ENCODE measurements around the gene GTF2IRD1.
"Not testable (repeated sequence)": the region's sequence is repeated elsewhere in the genome, so short reads cannot be mapped to it uniquely, and the experiment has no call there.

DNA sequence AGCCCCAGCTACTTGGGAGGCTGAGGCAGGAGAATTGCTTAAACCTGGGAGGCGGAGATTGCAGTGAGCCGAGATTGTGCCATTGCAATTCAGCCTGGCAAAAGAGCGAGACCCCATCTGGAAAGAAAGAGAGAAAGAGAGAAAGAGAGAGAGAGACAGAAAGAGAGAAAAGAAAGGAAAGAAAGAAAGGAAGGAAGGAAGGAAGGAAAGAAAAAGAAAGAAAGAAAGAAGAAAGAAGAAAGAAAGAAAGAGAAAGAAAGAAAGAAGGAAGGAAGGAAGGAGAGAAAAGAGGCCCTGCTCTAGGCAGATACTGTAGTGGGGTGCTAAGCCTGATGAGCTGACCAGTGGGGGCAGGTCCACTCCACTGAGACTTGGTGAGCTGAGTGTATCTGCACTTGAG lies 13.6 kb upstream of the GTF2IRD1 start:
- not testable (repeated sequence) for TF ChIP-seq FOXP1 (CRISPR knock-in tag; IDR thresholded peaks at IDR 0.05; ENCODE audit: borderline replicate concordance); TP53 (CRISPR knock-in tag; IDR thresholded peaks at IDR 0.05); NR2C2 (CRISPR knock-in tag; IDR thresholded peaks at IDR 0.05); JUN (CRISPR knock-in tag; IDR thresholded peaks at IDR 0.05); NFE2L1 (CRISPR knock-in tag; IDR thresholded peaks at IDR 0.05); ZNF219 (CRISPR knock-in tag; IDR thresholded peaks at IDR 0.05; ENCODE audit: borderline replicate concordance); ZBTB21 (CRISPR knock-in tag; IDR thresholded peaks at IDR 0.05; ENCODE audit: borderline replicate concordance); ZNF232 (CRISPR knock-in tag; IDR thresholded peaks at IDR 0.05)
- TF ChIP-seq, protein P1, sequence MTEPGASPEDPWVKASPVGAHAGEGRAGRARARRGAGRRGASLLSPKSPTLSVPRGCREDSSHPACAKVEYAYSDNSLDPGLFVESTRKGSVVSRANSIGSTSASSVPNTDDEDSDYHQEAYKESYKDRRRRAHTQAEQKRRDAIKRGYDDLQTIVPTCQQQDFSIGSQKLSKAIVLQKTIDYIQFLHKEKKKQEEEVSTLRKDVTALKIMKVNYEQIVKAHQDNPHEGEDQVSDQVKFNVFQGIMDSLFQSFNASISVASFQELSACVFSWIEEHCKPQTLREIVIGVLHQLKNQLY (CRISPR knock-in tag; IDR thresholded peaks at IDR 0.05) = not testable (repeated sequence)
- TF ChIP-seq, protein P2, sequence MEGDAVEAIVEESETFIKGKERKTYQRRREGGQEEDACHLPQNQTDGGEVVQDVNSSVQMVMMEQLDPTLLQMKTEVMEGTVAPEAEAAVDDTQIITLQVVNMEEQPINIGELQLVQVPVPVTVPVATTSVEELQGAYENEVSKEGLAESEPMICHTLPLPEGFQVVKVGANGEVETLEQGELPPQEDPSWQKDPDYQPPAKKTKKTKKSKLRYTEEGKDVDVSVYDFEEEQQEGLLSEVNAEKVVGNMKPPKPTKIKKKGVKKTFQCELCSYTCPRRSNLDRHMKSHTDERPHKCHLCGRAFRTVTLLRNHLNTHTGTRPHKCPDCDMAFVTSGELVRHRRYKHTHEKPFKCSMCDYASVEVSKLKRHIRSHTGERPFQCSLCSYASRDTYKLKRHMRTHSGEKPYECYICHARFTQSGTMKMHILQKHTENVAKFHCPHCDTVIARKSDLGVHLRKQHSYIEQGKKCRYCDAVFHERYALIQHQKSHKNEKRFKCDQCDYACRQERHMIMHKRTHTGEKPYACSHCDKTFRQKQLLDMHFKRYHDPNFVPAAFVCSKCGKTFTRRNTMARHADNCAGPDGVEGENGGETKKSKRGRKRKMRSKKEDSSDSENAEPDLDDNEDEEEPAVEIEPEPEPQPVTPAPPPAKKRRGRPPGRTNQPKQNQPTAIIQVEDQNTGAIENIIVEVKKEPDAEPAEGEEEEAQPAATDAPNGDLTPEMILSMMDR (IDR thresholded peaks at IDR 0.05) = not testable (repeated sequence)
